Endothelial cell of umbilical vein (primary cell): ENCODE data around the gene GNAO1. TPM values are rescaled to one million over a fixed set of nuclear protein-coding genes. Genes with fewer than 3 reads are reported as not detected.

Experiments
- BruUV-seq: library from RNA; stranded (reverse); fragments of 400-500 nt; replicated peaks from 2 replicates; lab custom pipeline; 2021; lab: Mats Ljungman, UMichigan
- CTCF ChIA-PET: fragments of 300-600, 350-600 bp; sonication (Branson Sonifier 250); formaldehyde crosslinking; loops from one replicate; lab custom pipeline; 2021; ENCODE audit warnings: antibody characterized with exemption, inconsistent platforms; lab: Charles Lee
- POLR2A ChIA-PET: fragments of 300-600, 350-600 bp; sonication (Branson Sonifier 250); formaldehyde crosslinking; loops from one replicate; lab custom pipeline; 2021; ENCODE audit warnings: antibody characterized with exemption, inconsistent platforms; lab: Charles Lee
- DNase-seq: peaks from one replicate; pipeline ENCODE4 v3.0.0-alpha.2; 2011; ENCODE audit warnings: low read depth, low spot score
- FAIRE-seq: peaks from 2 replicates; lab custom pipeline; 2011; peaks lifted over from hg19 to GRCh38; lab: Jason Lieb, UNC
- H2AFZ ChIP-seq: 2 replicates; pipeline ENCODE4 v1.6.0; 2012; ENCODE audit warnings: low read depth, low read length, control low read depth, inconsistent platforms
- H3K27ac ChIP-seq: 2 replicates; pipeline ENCODE4 v1.5.1; 2011; ENCODE audit warnings: low read depth, mild to moderate bottlenecking, control low read depth, low read length, moderate library complexity; ENCODE audit not compliant: insufficient read depth
- H3K27me3 ChIP-seq, 2 experiments: 2 replicates each; pipeline versions ENCODE4 v1.6.0 to v1.6.1; 2011; ENCODE audit warnings: low read length in 2 of 2, mixed read lengths in 1 of 2; ENCODE audit not compliant: control insufficient read depth in 2 of 2, insufficient read depth in 2 of 2
- H3K36me3 ChIP-seq, 2 experiments: 2 replicates in 1 of 2; 3 replicates in 1 of 2; pipeline ENCODE4 v1.5.1; 2011; ENCODE audit warnings: low read length in 2 of 2, mild to moderate bottlenecking in 1 of 2, moderate library complexity in 1 of 2; ENCODE audit not compliant: control insufficient read depth in 2 of 2, insufficient read depth in 2 of 2; ENCODE audit errors: extremely low read depth in 1 of 2
- H3K4me1 ChIP-seq: 3 replicates; pipeline ENCODE4 v1.5.1; 2011; ENCODE audit warnings: mild to moderate bottlenecking, low read length; ENCODE audit not compliant: control insufficient read depth, insufficient read depth; ENCODE audit errors: extremely low read depth
- H3K4me2 ChIP-seq: 2 replicates; pipeline ENCODE4 v1.6.1; 2011; ENCODE audit warnings: low read length, control low read depth, mixed read lengths; ENCODE audit not compliant: insufficient read depth
- H3K4me3 ChIP-seq, 3 experiments: fragments of 200-600 bp in 1 of 3; sonication (generic), shearing (Covaris generic) in 1 of 3; replicated peaks in 1 of 3; 2 replicates each; pipeline ENCODE4 v1.5.1; 2011 to 2016; ENCODE audit warnings: control low read depth in 3 of 3, low read length in 3 of 3, mild to moderate bottlenecking in 2 of 3, inconsistent platforms in 1 of 3, low read depth in 1 of 3, moderate library complexity in 1 of 3; ENCODE audit not compliant: insufficient read depth in 1 of 3
- H3K79me2 ChIP-seq: 2 replicates; pipeline ENCODE4 v1.6.0; 2012; ENCODE audit warnings: low read length, inconsistent platforms; ENCODE audit not compliant: control insufficient read depth, insufficient read depth
- H3K9ac ChIP-seq: replicated peaks from 2 replicates; pipeline ENCODE3; 2011; ENCODE audit warnings: low read length, control low read depth; ENCODE audit not compliant: insufficient read depth; ENCODE audit errors: extremely low read depth
- H3K9me1 ChIP-seq: replicated peaks from 3 replicates; pipeline ENCODE4 v1.6.0; 2011; ENCODE audit warnings: mild to moderate bottlenecking, low read length; ENCODE audit not compliant: control insufficient read depth, insufficient read depth; ENCODE audit errors: extremely low read depth
- H3K9me3 ChIP-seq: replicated peaks from 2 replicates; pipeline ENCODE4 v1.5.1; 2012; ENCODE audit warnings: low read length, inconsistent platforms; ENCODE audit not compliant: control insufficient read depth, insufficient read depth
- H4K20me1 ChIP-seq: replicated peaks from 2 replicates; pipeline ENCODE3; 2011; ENCODE audit warnings: mild to moderate bottlenecking, low read length; ENCODE audit not compliant: control insufficient read depth, insufficient read depth; ENCODE audit errors: extremely low read depth
- EZH2 ChIP-seq: IDR thresholded peaks from 2 replicates; pipeline ENCODE4 v1.6.1; 2012; ENCODE audit warnings: borderline replicate concordance, low read depth, mild to moderate bottlenecking, moderate library complexity, low read length, inconsistent platforms; ENCODE audit not compliant: severe bottlenecking
- FOS ChIP-seq: IDR thresholded peaks from 2 replicates; pipeline ENCODE4 v1.6.1; 2011; ENCODE audit warnings: mild to moderate bottlenecking, low read length, moderate library complexity, borderline replicate concordance; ENCODE audit not compliant: insufficient read depth
- GATA2 ChIP-seq: IDR thresholded peaks from 2 replicates; pipeline ENCODE4 v1.7.0; 2011; ENCODE audit warnings: low read depth, mild to moderate bottlenecking, moderate library complexity, mixed read lengths, low read length; ENCODE audit not compliant: insufficient read length, insufficient read depth
- JUN ChIP-seq: IDR thresholded peaks from 2 replicates; pipeline ENCODE4 v1.6.1; 2011; ENCODE audit warnings: borderline replicate concordance, low read depth; ENCODE audit not compliant: insufficient read length, insufficient read depth
- MYC ChIP-seq: IDR thresholded peaks from one replicate; pipeline ENCODE4 v1.6.1; 2011; ENCODE audit warnings: mild to moderate bottlenecking, low read depth, low read length
- POLR2A ChIP-seq: IDR thresholded peaks from 2 replicates; pipeline ENCODE4 v1.6.1; 2012; ENCODE audit warnings: low read depth, mild to moderate bottlenecking, control low read depth, low read length
- POLR2AphosphoS5 ChIP-seq: IDR thresholded peaks from 2 replicates; pipeline ENCODE4 v1.6.1; 2012; ENCODE audit warnings: low read depth, mild to moderate bottlenecking, control low read depth, low read length, moderate library complexity; ENCODE audit not compliant: insufficient read depth
- dilution Hi-C: fragments of 300-500 bp; cut with MboI; formaldehyde crosslinking; loops from one replicate; pipeline ENCODE4 v1.15.0; 2019; ENCODE audit warnings: low sequenced_read_pairs; ENCODE audit not compliant: extremely low pct_ligation_motif_present
- intact Hi-C: fragments of 100-400 bp; cut with micrococcal nuclease; formaldehyde crosslinking; loops from one replicate; pipeline ENCODE4 v1.10.0; 2022
- polyA plus RNA-seq, 4 experiments: library from polyadenylated mRNA; depleted of rRNA in 3 of 4; stranded (reverse) in 3 of 4; unstranded in 1 of 4; fragments of >200 nt; gene quantifications; 2 replicates each; pipeline versions ENCODE4 v1.2.1 to v1.2.3, GENCODE V29; 2011 to 2012; ENCODE audit warnings: missing spikeins in 1 of 4
- total RNA-seq: library from RNA; stranded (reverse); gene quantifications from 2 replicates; pipeline ENCODE4 v1.2.3, GENCODE V29; 2021
- TF ChIP-seq, protein P1 (sequence below), 2 donors: IDR thresholded peaks; 1 replicate in 1 of 2; 2 replicates in 1 of 2; pipeline ENCODE4 v1.5.1; 2011; ENCODE audit warnings: low read length in 2 of 2, mild to moderate bottlenecking in 2 of 2, moderate library complexity in 2 of 2, control low read depth in 1 of 2, inconsistent platforms in 1 of 2, low read depth in 1 of 2; ENCODE audit not compliant: insufficient read depth in 1 of 2; ENCODE audit errors: extremely low read depth in 1 of 2
- TF ChIP-seq, protein P2 (sequence below): IDR thresholded peaks from 2 replicates; pipeline ENCODE4 v1.6.1; 2011; ENCODE audit not compliant: insufficient read depth, insufficient read length

The GNAO1 gene
- total and polyA plus RNA-seq, 2 donors (not counting 3 experiments of a cell fraction or from before 2014, with no cell fraction given): not detected

DNA sequence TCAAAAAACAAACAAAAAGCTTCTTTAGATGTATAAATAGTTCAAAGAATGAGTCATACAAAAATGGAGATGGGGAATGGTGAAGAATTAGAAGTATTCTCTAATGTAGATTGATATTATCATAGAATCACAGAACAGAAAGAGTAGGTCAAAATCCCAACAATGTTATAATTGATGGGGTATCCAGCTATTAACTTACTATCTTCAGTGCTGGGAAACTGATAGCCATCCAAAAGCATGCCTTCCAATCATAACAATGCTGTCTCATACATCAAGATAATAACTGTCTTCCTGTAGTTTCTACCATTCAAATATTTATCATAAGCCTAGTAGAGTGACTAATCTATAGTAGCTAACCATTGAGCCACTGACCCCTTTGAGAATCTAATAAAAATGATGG is 26.7 kb upstream of the GNAO1 start:
- Histone ChIP-seq H4K20me1 (no peaks in the 10 kb centered on the region), H3K4me3 (no peak overlapping the region), H3K9ac (no peak overlapping the region), H3K27me3 (no peaks in the 10 kb centered on the region), H3K36me3 (no peaks in the 10 kb centered on the region), H3K27ac (no peak overlapping the region), H2AFZ (no peak overlapping the region), H3K4me1 (no peaks in the 10 kb centered on the region), H3K79me2 (no peaks in the 10 kb centered on the region), H3K4me2 (no peak overlapping the region), H3K9me3 (no peaks in the 10 kb centered on the region), H3K9me1 (no peaks in the 10 kb centered on the region)
- dilution Hi-C loops (no loop called here), intact Hi-C loops (no loop called here)
- DNase-seq: no peak
- ChIA-PET CTCF (no interaction called here), POLR2A (no interaction called here)
- BruUV-seq: no TSS peak
- no peak for FAIRE-seq
- TF ChIP-seq EZH2 (no peak), POLR2AphosphoS5 (no peak), MYC (no peak), FOS (no peak), JUN (no peak), POLR2A (no peak), GATA2 (no peak)
- TF ChIP-seq, protein P1, sequence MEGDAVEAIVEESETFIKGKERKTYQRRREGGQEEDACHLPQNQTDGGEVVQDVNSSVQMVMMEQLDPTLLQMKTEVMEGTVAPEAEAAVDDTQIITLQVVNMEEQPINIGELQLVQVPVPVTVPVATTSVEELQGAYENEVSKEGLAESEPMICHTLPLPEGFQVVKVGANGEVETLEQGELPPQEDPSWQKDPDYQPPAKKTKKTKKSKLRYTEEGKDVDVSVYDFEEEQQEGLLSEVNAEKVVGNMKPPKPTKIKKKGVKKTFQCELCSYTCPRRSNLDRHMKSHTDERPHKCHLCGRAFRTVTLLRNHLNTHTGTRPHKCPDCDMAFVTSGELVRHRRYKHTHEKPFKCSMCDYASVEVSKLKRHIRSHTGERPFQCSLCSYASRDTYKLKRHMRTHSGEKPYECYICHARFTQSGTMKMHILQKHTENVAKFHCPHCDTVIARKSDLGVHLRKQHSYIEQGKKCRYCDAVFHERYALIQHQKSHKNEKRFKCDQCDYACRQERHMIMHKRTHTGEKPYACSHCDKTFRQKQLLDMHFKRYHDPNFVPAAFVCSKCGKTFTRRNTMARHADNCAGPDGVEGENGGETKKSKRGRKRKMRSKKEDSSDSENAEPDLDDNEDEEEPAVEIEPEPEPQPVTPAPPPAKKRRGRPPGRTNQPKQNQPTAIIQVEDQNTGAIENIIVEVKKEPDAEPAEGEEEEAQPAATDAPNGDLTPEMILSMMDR (IDR thresholded peaks at IDR 0.05; ENCODE audit: extremely low read depth in 1 of 2, insufficient read depth in 1 of 2, low read depth in 1 of 2, low read length in 2 of 2): no peak
- TF ChIP-seq, protein P2, sequence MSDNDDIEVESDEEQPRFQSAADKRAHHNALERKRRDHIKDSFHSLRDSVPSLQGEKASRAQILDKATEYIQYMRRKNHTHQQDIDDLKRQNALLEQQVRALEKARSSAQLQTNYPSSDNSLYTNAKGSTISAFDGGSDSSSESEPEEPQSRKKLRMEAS: no peak
